Heart right ventricle (tissue), 16 donors: Measurements from ENCODE around the gene EME2. TPM values are rescaled to one million over a fixed set of nuclear protein-coding genes. Genes with fewer than 3 reads are reported as not detected.

Experiments
- ATAC-seq, 8 donors: fragments of 200-7000 bp; cut with Tn5 transposase; one replicate each; pipeline ENCODE4 v1.9.1; 2020; ENCODE audit warnings: mild to moderate bottlenecking in 8 of 8, moderate library complexity in 8 of 8, moderate number of reproducible peaks in 1 of 8
- DNase-seq, 2 donors: peaks; one replicate each; pipeline ENCODE4 v3.0.0-alpha.2; 2020
- H3K27ac ChIP-seq, 10 donors: fragments of 200-600 bp; sonication (generic) in 2 of 10; one replicate each; pipeline versions ENCODE4 v1.5.0 to v1.8.0; 2020 to 2022; ENCODE audit warnings: mild to moderate bottlenecking in 3 of 10
- H3K27me3 ChIP-seq, 7 donors: fragments of 200-600 bp; one replicate each; pipeline ENCODE4 v1.8.0; 2021 to 2022; ENCODE audit warnings: mild to moderate bottlenecking in 2 of 7
- H3K36me3 ChIP-seq, 9 donors: fragments of 200-600 bp; sonication (generic) in 1 of 9; one replicate each; pipeline versions ENCODE4 v1.5.0 to v1.8.0; 2020 to 2022; ENCODE audit warnings: mild to moderate bottlenecking in 2 of 9
- H3K4me1 ChIP-seq, 9 donors: fragments of 200-600 bp; sonication (generic) in 1 of 9; one replicate each; pipeline versions ENCODE4 v1.5.0 to v1.8.0; 2020 to 2022; ENCODE audit warnings: mild to moderate bottlenecking in 4 of 9
- H3K4me3 ChIP-seq, 10 donors: fragments of 200-600 bp; sonication (generic) in 2 of 10; one replicate each; pipeline versions ENCODE4 v1.5.0 to v1.8.0; 2020 to 2022; ENCODE audit warnings: mild to moderate bottlenecking in 7 of 10, moderate library complexity in 2 of 10
- H3K9me3 ChIP-seq, 11 donors: fragments of 200-600 bp in 10 of 11; sonication (generic) in 2 of 11; one replicate each; pipeline versions ENCODE4 v1.5.0 to v1.8.0; 2013 to 2022; ENCODE audit warnings: mild to moderate bottlenecking in 2 of 11, control low read depth in 1 of 11, moderate library complexity in 1 of 11
- CTCF ChIP-seq, 9 donors: fragments of 200-600 bp; sonication (generic) in 2 of 9; IDR thresholded peaks; one replicate each; pipeline versions ENCODE4 v1.5.0 to v1.8.0; 2021 to 2022; ENCODE audit warnings: antibody characterized with exemption in 9 of 9, mild to moderate bottlenecking in 5 of 9, moderate library complexity in 1 of 9
- WGBS, 2 donors: extraction: QIAGEN DNeasy Blood & Tissue Kit; methylation state at CpG; one replicate each; pipeline ENCODE4 v1.1.7; 2013; ENCODE audit warnings: inconsistent platforms in 1 of 2; 5-methylcytosine and 5-hydroxymethylcytosine counted together
- intact Hi-C, 10 donors: fragments of 100-400 bp; cut with DNase I; formaldehyde crosslinking; loops; one replicate each; pipeline versions ENCODE4 v1.11.1 to v1.14.2; 2022
- polyA plus RNA-seq, 2 donors: library from polyadenylated mRNA; stranded (reverse); fragments of 200-250 nt; gene quantifications; one replicate each; pipeline ENCODE4 v1.2.3, GENCODE V29; 2013
- total RNA-seq, 10 donors: library from RNA; stranded (reverse); fragmentation: NEBNext Ultra II Directional in 3 of 10; extraction: Animal tissue kit (Norgen Biotek cat#: 25700) in 3 of 10; gene quantifications; one replicate each; pipeline versions ENCODE4 v1.2.1 to v1.2.4, GENCODE V29; 2021 to 2023
- donor health status: Arrhythmogenic right ventricular cardiomyopathy.
- donor health status: ischemic (EF 13 %, LVEDD 7.1; RV severe dilation, severe dysfunction).
- donor health status: healthy with polysubstance abuse.
- donor health status: DM: no; HTN: yes; CAD: no.
- donor health status: DM: no; HTN: no; CAD: no.
- donor health status: ischemic (EF 25% LVEDD 6.9; RV normal size, moderate dysfunction).
- donor health status: ischemic (EF 25% LVEDD 5.7; RV mildly dilated, moderate dysfunction).
- donor health status: healthy.
- donor health status: DM: yes; HTN: yes; CAD: no.
- donor health status: Ischemic cardiomyopathy.
- donor health status: ischemic (EF 35%, LVEDD 5.7; RV mildly dilated, moderate dysfunction).
- donor health status: nonischemic (EF 11% LVEDD 7.7; RV severe dilation, severe dysfunction).
- donor health status: DM: yes; HTN: yes; CAD: no.
- donor health status: PGD.
- donor health status: ischemic (EF 29% LVEDD 5.4; RV normal size, mild dysfunction).
- donor health status: nonischemic (EF 23%, LVEDD 6.1; RV moderate dilation, normal function).

The EME2 gene
- total and polyA plus RNA-seq, 12 donors = 3.0 to 17.9 (median 7.3) TPM

- Histone ChIP-seq H3K27me3 (no peaks in the 10 kb centered on the region), H3K4me1 (peaks cover 27 to 46% (median 39%) of the 10 kb centered on the region in 9 donors), H3K36me3 (peaks cover 0 to 52% (median 34%) of the 10 kb centered on the region in 9 donors), H3K9me3 (no peaks in the 10 kb centered on the region), H3K4me3 (peak overlapping the region; percentile 88 to 100 (median 98)), H3K27ac (peak overlapping the region; percentile 67 to 99 (median 96))
- 5 to 7% methylated on average over 65 to 81 of the region's 81 CpGs for WGBS, 2 donors
- no peak for TF ChIP-seq CTCF (IDR thresholded peaks at IDR 0.05)
- DNase-seq = peak; percentile 61 to 75
- ATAC-seq = peak; percentile 3 to 38 (median 22)
- intact Hi-C loops = loop anchor here in 1 of 10 donors (5.0 kb wide), 1 partner anchor 63 kb away; the partner anchor contains the start of gene MAPK8IP3
Observed at GRCh38 chr16:1770328-1771187, 2.1 kb upstream of the EME2 start.

- intact Hi-C loops = loop anchor here in 1 of 10 donors (5.0 kb wide), 1 partner anchor 64 kb away; the partner anchor contains the start of gene MAPK8IP3
- peak; percentile 40 to 68 (median 51) for ATAC-seq
Observed at GRCh38 chr16:1771188-1771863, 1.3 kb upstream of the EME2 start, which contains the start of gene NME3. TSS of gene NME3 (minus strand) at chr16:1771543. CDS start at chr16:1771534, 9 bp downstream.

GRCh38 chr16:1771864-1772361 is 697 bp upstream of the EME2 start:
- WGBS, 2 donors = 14 to 15% methylated on average over 22 of the region's 22 CpGs
- Histone ChIP-seq H3K9me3 (no peaks in the 10 kb centered on the region), H3K36me3 (peaks cover 0 to 52% (median 21%) of the 10 kb centered on the region in 9 donors), H3K4me3 (peak overlapping the region; percentile 88 to 100 (median 98)), H3K4me1 (peaks cover 27 to 46% (median 39%) of the 10 kb centered on the region in 9 donors), H3K27me3 (no peaks in the 10 kb centered on the region), H3K27ac (peak overlapping the region; percentile 67 to 99 (median 96))
- DNase-seq (no peak), ATAC-seq (no peak)
- intact Hi-C loops = loop anchor here in 1 of 10 donors (5.0 kb wide), 1 partner anchor 65 kb away; the partner anchor contains the start of gene MAPK8IP3
- no peak for TF ChIP-seq CTCF (IDR thresholded peaks at IDR 0.05)

More at GRCh38 chr16:1771188-1771863, 1.3 kb upstream of the EME2 start, which contains the start of gene NME3:
- H3K4me3 ChIP-seq = peak within 1 kb of the TSS; percentile 88 to 100 (median 98)
- H3K27me3 ChIP-seq = no peaks in the 10 kb centered on the region
- H3K27ac ChIP-seq = peak within 1 kb of the TSS; percentile 67 to 99 (median 97)
- H3K9me3 ChIP-seq = no peaks in the 10 kb centered on the region
- WGBS, 2 donors = 0 to 1% methylated on average over 63 to 76 of the region's 79 CpGs
- peaks cover 27 to 46% (median 39%) of the 10 kb centered on the region in 9 donors for H3K4me1 ChIP-seq
- peaks cover 0 to 52% (median 27%) of the 10 kb centered on the region in 9 donors for H3K36me3 ChIP-seq
- DNase-seq = peak; percentile 77 to 85
- peak in 1 of 9 donors; percentile 16 for TF ChIP-seq CTCF (IDR thresholded peaks at IDR 0.05)
